ENCODE measurements around the gene EPPIN. TPM values are rescaled to one million over a fixed set of nuclear protein-coding genes. Genes with fewer than 3 reads are reported as not detected.

The EPPIN gene
- total RNA-seq, 3 donors from 2014 or later: not detected

- H3K36me3 ChIP-seq (ENCODE audit: low read depth): no peaks in the 10 kb centered on the region
- no peak for DNase-seq
- intact Hi-C loops (cut with DNase I, micrococcal nuclease): no loop called here
- ATAC-seq: no peak
- no peak overlapping the region for H3K4me3 ChIP-seq
- H3K9me3 ChIP-seq: no peaks in the 10 kb centered on the region
- TF ChIP-seq, protein P1, sequence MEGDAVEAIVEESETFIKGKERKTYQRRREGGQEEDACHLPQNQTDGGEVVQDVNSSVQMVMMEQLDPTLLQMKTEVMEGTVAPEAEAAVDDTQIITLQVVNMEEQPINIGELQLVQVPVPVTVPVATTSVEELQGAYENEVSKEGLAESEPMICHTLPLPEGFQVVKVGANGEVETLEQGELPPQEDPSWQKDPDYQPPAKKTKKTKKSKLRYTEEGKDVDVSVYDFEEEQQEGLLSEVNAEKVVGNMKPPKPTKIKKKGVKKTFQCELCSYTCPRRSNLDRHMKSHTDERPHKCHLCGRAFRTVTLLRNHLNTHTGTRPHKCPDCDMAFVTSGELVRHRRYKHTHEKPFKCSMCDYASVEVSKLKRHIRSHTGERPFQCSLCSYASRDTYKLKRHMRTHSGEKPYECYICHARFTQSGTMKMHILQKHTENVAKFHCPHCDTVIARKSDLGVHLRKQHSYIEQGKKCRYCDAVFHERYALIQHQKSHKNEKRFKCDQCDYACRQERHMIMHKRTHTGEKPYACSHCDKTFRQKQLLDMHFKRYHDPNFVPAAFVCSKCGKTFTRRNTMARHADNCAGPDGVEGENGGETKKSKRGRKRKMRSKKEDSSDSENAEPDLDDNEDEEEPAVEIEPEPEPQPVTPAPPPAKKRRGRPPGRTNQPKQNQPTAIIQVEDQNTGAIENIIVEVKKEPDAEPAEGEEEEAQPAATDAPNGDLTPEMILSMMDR (IDR thresholded peaks at IDR 0.05): no peak
- H3K4me1 ChIP-seq (ENCODE audit: low read depth): peaks cover 18% of the 10 kb centered on the region
Measured at GRCh38 chr20:45495501-45495941, 51.7 kb downstream of the EPPIN start.

Other genes with a start within 250 kb of the EPPIN start
- not detected for gene RBPJL, start 240.6 kb downstream of the EPPIN start, total RNA-seq
- under 1 TPM in 2 of 3 donors, not detected in 1; 0.17 to 0.22 TPM for gene MATN4, start 239.1 kb downstream of the EPPIN start, total RNA-seq
- 100 to 1,000 TPM; 114 to 145 (median 122) TPM for gene SDC4, start 199.0 kb downstream of the EPPIN start, total RNA-seq
- 10 to 100 TPM; 37.2 to 41.7 (median 39.9) TPM for gene SYS1, start 184.2 kb downstream of the EPPIN start, total RNA-seq
- gene TP53TG5, start 169.1 kb downstream of the EPPIN start, total RNA-seq: 1 to 10 TPM; 1.4 to 2.1 (median 1.6) TPM
- gene DBNDD2, start 139.1 kb downstream of the EPPIN start, total RNA-seq: 100 to 1,000 TPM; 108 to 125 (median 124) TPM
- 100 to 1,000 TPM in 2 of 3 donors, 10 to 100 TPM in 1; 92.1 to 137 (median 124) TPM for gene PIGT, start 131.3 kb downstream of the EPPIN start, total RNA-seq
- 100 to 1,000 TPM in 1 of 3 donors, 10 to 100 TPM in 2; 65.7 to 183 (median 78.0) TPM for gene WFDC2, start 77.6 kb downstream of the EPPIN start, total RNA-seq
- gene SPINT3, start 31.8 kb downstream of the EPPIN start, total RNA-seq: not detected
- not detected for gene WFDC6, start 7.9 kb downstream of the EPPIN start, total RNA-seq
- gene WFDC8, start 31.9 kb upstream of the EPPIN start, total RNA-seq: not detected
- gene WFDC10A, start 82.3 kb upstream of the EPPIN start, total RNA-seq: not detected
- not detected for gene WFDC9, start 83.9 kb upstream of the EPPIN start, total RNA-seq
- not detected for gene WFDC11, start 122.8 kb upstream of the EPPIN start, total RNA-seq
- not detected for gene WFDC13, start 154.6 kb upstream of the EPPIN start, total RNA-seq
- under 1 TPM in 1 of 3 donors, not detected in 2; 0.73 TPM for gene WFDC10B, start 157.6 kb upstream of the EPPIN start, total RNA-seq
- not detected for gene SPINT4, start 174.9 kb upstream of the EPPIN start, total RNA-seq
- gene WFDC3, start 244.5 kb upstream of the EPPIN start, total RNA-seq: 1 to 10 TPM; 3.2 to 7.9 (median 5.1) TPM
- gene DNTTIP1, start 244.6 kb upstream of the EPPIN start, total RNA-seq: 10 to 100 TPM; 32.7 to 59.5 (median 36.3) TPM

All from mucosa of descending colon (tissue), 3 donors.